HG03196 (cell line): ENCODE data around the gene RNF32.

ENCODE experiments used
- ATAC-seq: cut with Tn5 transposase; IDR thresholded peaks from one replicate; pipeline ENCODE4 v1.9.1; 2021; ENCODE audit not compliant: unreplicated experiment

The RNF32 gene

GRCh38 chr7:156725936-156726335 is 85.4 kb downstream of the RNF32 start:
- ATAC-seq, result no peak
